NCI-H2081 treated with DMSO at 0.1 percent for 48 hours (cell line): Measurements from ENCODE around the gene MOSPD3.
"Not testable (repeated sequence)": the region's sequence is repeated elsewhere in the genome, so short reads cannot be mapped to it uniquely, and the experiment has no call there.

Source experiments
- DNase-seq: peaks from one replicate; lab custom pipeline; 2025; lab: John Stamatoyannopoulos, UW

Gene MOSPD3, protein sequence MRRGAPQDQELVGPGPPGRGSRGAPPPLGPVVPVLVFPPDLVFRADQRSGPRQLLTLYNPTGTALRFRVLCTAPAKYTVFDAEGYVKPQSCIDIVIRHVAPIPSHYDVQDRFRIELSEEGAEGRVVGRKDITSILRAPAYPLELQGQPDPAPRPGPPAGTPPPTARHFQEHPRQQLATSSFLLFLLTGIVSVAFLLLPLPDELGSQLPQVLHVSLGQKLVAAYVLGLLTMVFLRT

GRCh38 chr7:100611983-100612729 is at the start of gene MOSPD3:
Gene MOSPD3 (plus strand): TSS chr7:100612540. CDS start chr7:100612792, 252 bp downstream.
- peak; percentile 100 for DNase-seq

DNA sequence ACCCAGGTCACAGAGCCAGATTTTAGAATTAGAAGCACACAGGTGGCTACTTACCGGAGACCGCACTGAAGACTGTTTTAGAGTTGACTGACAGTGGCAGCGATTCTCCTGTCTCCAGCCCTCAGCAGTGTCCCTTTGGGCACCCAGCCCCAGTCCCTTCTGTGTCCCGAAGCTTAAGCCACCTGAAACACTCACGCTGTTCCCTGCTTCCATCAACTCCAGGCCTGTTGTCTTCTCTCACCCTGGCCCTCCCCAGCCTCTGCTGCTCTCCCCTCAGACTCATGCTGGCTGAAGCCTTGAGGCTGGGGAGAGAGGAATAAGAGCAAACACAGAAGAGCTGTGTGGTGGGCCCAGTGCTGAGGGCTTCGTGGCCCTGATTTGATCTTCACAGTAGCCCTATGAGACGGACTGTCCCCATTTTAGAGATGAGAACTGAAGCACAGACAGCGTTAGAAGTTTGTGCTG is 49.2 kb upstream of the MOSPD3 start:
- DNase-seq: no peak

DNA sequence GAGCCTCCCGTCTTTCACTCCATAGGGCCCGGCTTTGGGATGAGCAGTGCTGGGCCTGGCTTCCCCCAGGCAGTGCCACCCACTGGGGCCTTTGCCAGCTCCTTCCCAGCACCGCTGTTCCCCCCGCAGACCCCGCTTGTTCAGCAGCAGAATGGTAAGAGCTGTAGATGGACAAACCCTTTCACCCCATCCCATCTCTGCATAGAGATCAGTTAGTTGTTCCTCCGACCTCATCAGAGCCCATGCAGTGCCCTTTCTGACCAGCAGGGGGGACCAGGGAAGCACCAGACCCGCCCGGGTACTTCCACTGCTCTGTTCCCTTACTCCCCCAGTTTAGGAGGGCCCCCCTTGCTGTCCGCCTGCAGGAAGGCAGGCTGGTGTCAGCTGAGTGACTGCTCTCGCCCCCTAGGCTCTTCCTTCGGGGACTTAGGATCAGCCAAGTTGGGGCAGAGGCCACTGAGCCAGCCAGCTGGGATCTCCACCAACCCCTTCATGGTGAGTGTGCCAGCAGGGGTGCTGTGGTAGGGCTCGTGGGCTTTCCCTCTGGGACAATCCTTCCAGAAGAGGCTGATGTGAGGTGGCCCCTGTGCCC is 48.4 kb upstream of the MOSPD3 start:
- DNase-seq: no peak

- DNase-seq: not testable (repeated sequence)
Measured at GRCh38 chr7:100564405-100564804, 47.9 kb upstream of the MOSPD3 start.

GRCh38 chr7:100565133-100565571 is 47.2 kb upstream of the MOSPD3 start:
- DNase-seq: no peak

GRCh38 chr7:100566018-100566531 is 46.3 kb upstream of the MOSPD3 start:
- no peak for DNase-seq

- no peak for DNase-seq
Measured at GRCh38 chr7:100567031-100567730, 45.2 kb upstream of the MOSPD3 start.

GRCh38 chr7:100567751-100568175 is 44.6 kb upstream of the MOSPD3 start:
- no peak for DNase-seq

DNA sequence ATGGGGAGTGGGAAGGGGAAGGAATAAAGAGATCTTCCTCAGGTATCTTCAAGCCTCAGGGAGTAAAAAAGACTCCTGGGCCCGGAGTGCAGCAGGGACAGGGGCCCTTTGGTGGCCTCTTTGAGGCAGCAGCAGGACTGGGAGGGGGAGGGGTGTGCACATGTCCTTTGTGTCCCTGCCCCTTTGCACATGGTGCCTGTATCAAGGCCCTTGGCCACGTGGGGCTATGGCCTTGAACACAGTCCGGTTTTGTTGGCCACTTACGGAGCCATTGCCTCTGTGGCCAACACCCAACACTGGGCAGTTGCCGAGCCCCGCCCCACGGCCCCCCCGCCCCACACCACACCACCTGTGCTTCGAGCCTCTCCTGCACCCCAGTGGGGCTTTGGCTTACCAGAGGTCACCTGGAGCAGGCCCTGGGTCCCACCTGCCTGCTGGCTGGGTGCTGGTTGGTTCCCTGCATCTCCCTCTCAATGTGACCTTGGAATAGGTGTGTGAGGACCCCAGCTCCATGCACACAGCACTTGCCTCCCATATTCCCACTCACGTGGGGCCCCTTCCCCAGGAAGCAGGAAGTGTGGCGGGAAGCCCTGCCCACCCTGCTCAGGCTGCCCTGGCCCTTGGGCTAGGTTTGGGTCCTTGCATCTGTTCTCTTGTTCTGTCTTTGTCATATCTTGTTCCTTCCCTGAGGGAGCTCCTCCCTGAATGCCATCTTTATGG is 44.0 kb upstream of the MOSPD3 start:
- no peak for DNase-seq

DNA sequence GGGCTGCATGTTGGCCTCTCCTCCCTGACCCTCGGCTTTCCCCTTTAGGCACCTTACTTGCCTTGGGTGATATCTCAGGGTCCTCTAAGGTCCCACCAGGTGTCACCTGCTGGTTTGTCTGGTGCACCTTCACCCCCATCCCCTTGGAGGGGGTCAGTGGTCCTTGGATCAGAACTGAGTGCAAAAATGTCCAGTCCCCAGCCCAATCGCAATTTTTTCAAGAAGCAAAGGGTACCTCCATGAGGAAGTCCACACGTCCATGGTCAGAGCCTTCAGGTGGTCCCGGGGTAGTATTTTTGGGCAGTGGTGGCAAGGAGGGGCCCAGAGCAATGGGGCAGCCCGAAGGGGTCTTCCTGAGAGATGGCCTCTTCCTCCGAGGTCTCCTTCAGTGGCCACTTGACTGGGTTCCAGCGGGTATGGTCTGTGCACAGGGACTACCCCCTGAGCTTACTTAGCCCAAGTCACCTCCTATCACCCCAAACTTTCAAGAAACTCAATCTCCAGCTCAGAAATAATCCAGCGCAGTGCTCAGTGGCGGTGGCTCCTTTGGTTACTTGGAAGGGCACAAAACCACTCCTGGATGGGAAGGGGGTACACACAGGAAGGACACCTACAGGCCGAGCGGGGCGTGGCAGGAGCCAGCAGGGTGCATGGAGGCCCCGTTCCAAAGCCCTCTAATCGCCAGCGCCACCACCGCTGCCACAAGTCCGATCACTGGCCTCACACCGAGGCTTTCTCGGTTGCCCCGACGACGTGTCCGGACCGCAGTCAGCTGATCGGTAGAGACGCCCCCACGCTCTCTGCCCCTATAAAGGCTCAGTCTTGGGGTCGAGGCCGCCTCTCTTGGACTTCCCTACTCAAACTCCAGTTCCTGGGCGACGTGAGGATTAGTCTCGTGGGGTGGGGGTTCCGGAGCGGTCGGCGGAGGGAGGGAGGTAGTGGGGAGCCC is 43.2 kb upstream of the MOSPD3 start:
- DNase-seq: no peak

GRCh38 chr7:100570954-100571828 is 41.1 kb upstream of the MOSPD3 start:
- DNase-seq: no peak

GRCh38 chr7:100571829-100572116 is 40.6 kb upstream of the MOSPD3 start:
- no peak for DNase-seq

- no peak for DNase-seq
Measured at GRCh38 chr7:100572281-100572948, 39.9 kb upstream of the MOSPD3 start.

DNA sequence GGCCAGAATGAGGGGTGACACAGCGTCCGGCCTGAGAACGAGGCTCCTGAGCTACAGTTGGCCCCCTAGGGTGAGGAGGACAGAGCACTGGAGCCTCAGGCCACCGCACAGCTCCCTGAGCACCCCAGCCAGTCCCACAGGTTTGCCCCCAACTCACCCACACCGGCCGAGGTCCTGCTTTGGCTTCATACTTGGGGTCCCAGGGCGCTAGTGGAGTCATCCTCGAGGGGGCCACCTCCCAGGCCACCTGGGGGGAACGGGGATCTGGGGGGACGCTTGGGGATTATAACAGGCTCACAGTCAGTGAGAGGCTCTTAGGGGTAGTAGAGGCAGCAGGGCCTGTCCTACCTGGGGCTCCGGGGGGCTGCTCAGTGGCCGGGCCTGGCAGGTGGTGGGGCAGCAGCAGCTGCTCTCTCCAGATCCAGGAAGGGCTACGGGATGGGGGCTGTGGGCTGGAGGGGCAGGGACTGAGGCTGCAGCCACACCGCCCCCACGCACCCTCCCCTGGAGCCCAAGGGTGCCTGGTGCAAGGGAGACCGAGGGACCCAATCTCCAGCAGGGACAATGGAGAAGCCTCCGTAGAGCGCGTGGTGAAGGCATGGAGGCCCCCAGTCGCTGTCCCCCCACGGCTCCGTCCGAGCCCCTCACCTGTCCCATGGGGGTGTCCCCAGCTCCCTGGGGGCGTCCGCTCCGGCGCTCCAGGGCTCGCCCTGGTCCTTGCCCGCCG is 39.2 kb upstream of the MOSPD3 start:
- DNase-seq: no peak

DNA sequence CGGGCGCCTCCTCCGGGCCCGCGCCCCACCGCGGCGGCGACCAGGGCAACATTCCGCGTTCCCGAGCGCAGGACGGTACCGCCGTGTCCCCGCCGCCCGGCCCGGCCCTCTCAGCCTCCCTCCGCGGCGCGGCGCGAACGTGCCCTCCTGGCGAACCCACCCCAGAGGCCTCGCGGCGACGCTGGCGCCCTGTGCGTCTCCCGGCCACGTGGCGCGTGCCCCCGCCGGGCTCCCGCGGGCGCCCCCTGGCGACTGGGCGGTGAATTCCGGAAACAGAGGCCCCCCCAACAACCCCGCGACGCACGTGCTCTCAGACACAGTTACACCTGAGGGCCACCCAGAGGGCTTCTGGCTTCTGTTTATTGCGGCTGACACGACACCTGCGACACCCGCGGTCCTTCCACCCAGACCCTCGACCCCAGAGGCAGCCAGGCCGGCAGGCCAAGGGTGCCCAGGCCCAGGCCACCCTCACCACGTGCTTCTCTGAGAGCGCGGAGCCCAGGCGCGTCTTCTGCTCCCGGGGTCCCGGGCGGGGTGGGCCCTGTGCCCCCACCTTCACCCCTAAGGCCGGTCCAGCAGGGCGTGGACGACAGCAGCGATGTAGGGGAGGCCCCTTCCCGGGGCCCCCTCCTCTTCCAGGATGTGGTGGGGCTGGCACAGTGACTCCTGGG is 38.5 kb upstream of the MOSPD3 start, which contains the start of gene SAP25:
Gene SAP25 (minus strand): TSS at position 210 of the 671 bp plus-strand sequence. CDS start 158 bp downstream, at position 52.
- no peak for DNase-seq

- no peak for DNase-seq
Measured at GRCh38 chr7:100574362-100575205, 37.8 kb upstream of the MOSPD3 start.

DNA sequence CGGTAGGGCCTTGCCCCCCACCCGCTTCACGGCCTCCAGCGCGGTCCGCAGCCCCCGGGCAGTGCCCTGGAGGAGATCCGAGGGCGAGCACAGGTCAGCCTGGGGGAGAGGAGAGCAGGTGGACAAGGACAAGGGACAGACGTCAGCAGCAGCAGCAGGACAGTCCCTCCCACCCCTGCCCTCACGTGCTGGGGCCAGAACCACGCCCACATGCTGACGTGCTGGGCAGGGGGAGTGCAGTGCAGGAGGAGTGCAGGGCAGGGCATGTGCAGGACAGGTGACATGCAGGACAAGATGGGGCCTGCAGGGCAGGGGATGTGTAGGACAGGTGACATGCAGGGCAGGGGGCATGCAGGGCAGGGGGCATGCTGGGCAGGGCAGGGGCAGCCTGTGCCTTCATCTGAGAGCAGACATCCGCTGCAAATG is 37.1 kb upstream of the MOSPD3 start:
- no peak for DNase-seq
